CD4-positive, alpha-beta T cell treated with Interleukin-15 for 1 hour (primary cell): ENCODE measurements around the gene PLEKHA6.

Experiments
- DNase-seq: peaks from one replicate; pipeline ENCODE4 v3.0.0-alpha.2; 2020

Gene PLEKHA6

GRCh38 chr1:204176049-204176448, 183.7 kb downstream of the PLEKHA6 start:
- DNase-seq = no peak

- no peak for DNase-seq
Observed at GRCh38 chr1:204174958-204175357, 184.8 kb downstream of the PLEKHA6 start.

- no peak for DNase-seq
Observed at GRCh38 chr1:204172404-204173029, 187.2 kb downstream of the PLEKHA6 start.

GRCh38 chr1:204171751-204172178, 188.0 kb downstream of the PLEKHA6 start:
- no peak for DNase-seq

GRCh38 chr1:204170494-204171155, 189.1 kb downstream of the PLEKHA6 start:
- no peak for DNase-seq

- no peak for DNase-seq
Observed at GRCh38 chr1:204169858-204170257, 189.9 kb downstream of the PLEKHA6 start.
